K562 (cell line): ENCODE measurements around the gene XIRP1. TPM values are rescaled to one million over a fixed set of nuclear protein-coding genes. Genes with fewer than 3 reads are reported as not detected.

Experiments used
- ASH1L ChIP-seq: fragments of 450-650 bp; IDR thresholded peaks from 2 replicates; pipeline ENCODE4 v1.6.1; 2018; ENCODE audit warnings: borderline replicate concordance, mild to moderate bottlenecking, low read depth; ENCODE audit not compliant: partially characterized antibody
- CBX3 ChIP-seq, 2 experiments: IDR thresholded peaks; 1 replicate in 1 of 2; 2 replicates in 1 of 2; pipeline ENCODE4 v1.6.1; 2012; ENCODE audit warnings: inconsistent platforms in 2 of 2, low read length in 2 of 2, borderline replicate concordance in 1 of 2, control low read depth in 1 of 2
- CREB1 ChIP-seq, 2 experiments: sonication (generic) in 1 of 2; formaldehyde crosslinking in 1 of 2; IDR thresholded peaks; 2 replicates each; pipeline versions ENCODE4 v1.6.1 to v1.8.0; 2012 to 2022; ENCODE audit warnings: inconsistent platforms in 1 of 2, mild to moderate bottlenecking in 1 of 2, missing genetic modification reagents in 1 of 2, moderate library complexity in 1 of 2
- HNRNPLL ChIP-seq: fragments of 200-400 bp; formaldehyde crosslinking; IDR thresholded peaks from 2 replicates; pipeline ENCODE4 v1.6.1; 2017; ENCODE audit warnings: low read length, low read depth, mild to moderate bottlenecking; ENCODE audit not compliant: poor library complexity, severe bottlenecking
- IFI16 ChIP-seq: fragments of 250-450 bp; sonication (Bioruptor Pico); IDR thresholded peaks from 2 replicates; pipeline ENCODE4 v2.1.2; 2022; ENCODE audit warnings: mild to moderate bottlenecking, inconsistent platforms
- JUNB ChIP-seq: fragments of 450-650 bp; formaldehyde crosslinking; conservative IDR thresholded peaks from 2 replicates; pipeline ENCODE4 v1.4.0; 2020; ENCODE audit warnings: mild to moderate bottlenecking
- NR1H2 ChIP-seq: sonication (generic); formaldehyde crosslinking; IDR thresholded peaks from 2 replicates; pipeline ENCODE4 v1.4.0; 2020; ENCODE audit warnings: mild to moderate bottlenecking, missing genetic modification reagents
- PBX2 ChIP-seq, 2 experiments: IDR thresholded peaks in 1 of 2; conservative IDR thresholded peaks in 1 of 2; 2 replicates each; pipeline ENCODE4 v1.6.1; 2016; ENCODE audit warnings: low read depth in 2 of 2, mild to moderate bottlenecking in 1 of 2, missing compliant biosample characterization in 1 of 2, missing genetic modification characterization in 1 of 2, moderate library complexity in 1 of 2
- PKNOX1 ChIP-seq: fragments of 450-650 bp; IDR thresholded peaks from 2 replicates; pipeline ENCODE4 v1.6.1; 2016
- TBL1XR1 ChIP-seq, 2 experiments: IDR thresholded peaks; 2 replicates each; pipeline ENCODE4 v1.6.1; 2012; ENCODE audit warnings: improper control_type of control experiment in 2 of 2, low read length in 2 of 2, mild to moderate bottlenecking in 1 of 2
- TRIM24 ChIP-seq, 2 experiments: fragments of 450-650 bp; IDR thresholded peaks; 2 replicates each; pipeline ENCODE4 v1.6.1; 2016
- ZBTB17 ChIP-seq: fragments of 450-650 bp; formaldehyde crosslinking; IDR thresholded peaks from 2 replicates; pipeline ENCODE4 v1.4.0; 2020; ENCODE audit warnings: mild to moderate bottlenecking
- ZFX ChIP-seq: sonication (generic); formaldehyde crosslinking; IDR thresholded peaks from 2 replicates; pipeline ENCODE4 v1.8.0; 2022; ENCODE audit warnings: mild to moderate bottlenecking, missing genetic modification reagents, moderate library complexity
- ZNF263 ChIP-seq: sonication (generic); formaldehyde crosslinking; IDR thresholded peaks from 2 replicates; pipeline ENCODE4 v1.8.0; 2022; ENCODE audit warnings: mild to moderate bottlenecking, missing genetic modification reagents, borderline replicate concordance
- ZNF695 ChIP-seq: fragments of 450-650 bp; formaldehyde crosslinking; IDR thresholded peaks from 2 replicates; pipeline ENCODE4 v1.4.0; 2020; ENCODE audit warnings: mild to moderate bottlenecking, moderate library complexity
- ZNF75A ChIP-seq: fragments of 450-650 bp; formaldehyde crosslinking; IDR thresholded peaks from 2 replicates; pipeline ENCODE4 v1.4.0; 2020; ENCODE audit warnings: mild to moderate bottlenecking
- ZNF764 ChIP-seq: fragments of 250-450 bp; sonication (Bioruptor Pico); IDR thresholded peaks from 2 replicates; pipeline ENCODE4 v1.4.0; 2020; ENCODE audit warnings: low read depth, mild to moderate bottlenecking, moderate library complexity
- ZNF778 ChIP-seq: fragments of 450-650 bp; formaldehyde crosslinking; IDR thresholded peaks from 2 replicates; pipeline ENCODE4 v1.4.0; 2020; ENCODE audit warnings: mild to moderate bottlenecking, moderate library complexity
- ZSCAN32 ChIP-seq: fragments of 450-650 bp; formaldehyde crosslinking; IDR thresholded peaks from 2 replicates; pipeline ENCODE4 v1.4.0; 2020; ENCODE audit warnings: mild to moderate bottlenecking, moderate library complexity
- polyA plus RNA-seq, 8 experiments: library from polyadenylated mRNA; depleted of rRNA in 4 of 8; stranded (reverse) in 5 of 8; unstranded in 3 of 8; fragments of >200 nt; fragmentation: Nextera tagmentation in 2 of 8; fragmentation: Illumina TruSeq in 1 of 8; extraction: Ambion mirVana in 2 of 8; extraction: Trizol in 1 of 8; gene quantifications; 2 replicates each; pipeline versions ENCODE4 v1.2.1 to v1.2.3, GENCODE V29; 2011 to 2014; ENCODE audit warnings: inconsistent platforms in 1 of 8, missing spikeins in 1 of 8
- total RNA-seq, 7 experiments: library from RNA; depleted of rRNA in 6 of 7; stranded (reverse); fragments of >200 nt in 6 of 7; fragmentation: Illumina TruSeq in 2 of 7; extraction: Trizol in 2 of 7; gene quantifications; 2 replicates each; pipeline versions ENCODE4 v1.2.1 to v1.2.3, GENCODE V29; 2011 to 2021; ENCODE audit warnings: low replicate concordance in 1 of 7
- TF ChIP-seq, protein P1 (sequence below): fragments of 250-450 bp; sonication (Bioruptor Pico); IDR thresholded peaks from 2 replicates; pipeline ENCODE4 v1.8.0; 2021; ENCODE audit warnings: borderline replicate concordance, mild to moderate bottlenecking, moderate library complexity; ENCODE audit not compliant: poor library complexity, severe bottlenecking
- TF ChIP-seq, protein P2 (sequence below): fragments of 250-450 bp; sonication (Bioruptor Pico); IDR thresholded peaks from 2 replicates; pipeline ENCODE4 v1.4.0; 2020; ENCODE audit warnings: borderline replicate concordance

Gene XIRP1
- total and polyA plus RNA-seq, 9 of the 15 experiments (the other 6 are each of a cell fraction or from before 2014, with no cell fraction given) = 0.03 to 0.27 (median 0.08) TPM; not detected in 3

DNA sequence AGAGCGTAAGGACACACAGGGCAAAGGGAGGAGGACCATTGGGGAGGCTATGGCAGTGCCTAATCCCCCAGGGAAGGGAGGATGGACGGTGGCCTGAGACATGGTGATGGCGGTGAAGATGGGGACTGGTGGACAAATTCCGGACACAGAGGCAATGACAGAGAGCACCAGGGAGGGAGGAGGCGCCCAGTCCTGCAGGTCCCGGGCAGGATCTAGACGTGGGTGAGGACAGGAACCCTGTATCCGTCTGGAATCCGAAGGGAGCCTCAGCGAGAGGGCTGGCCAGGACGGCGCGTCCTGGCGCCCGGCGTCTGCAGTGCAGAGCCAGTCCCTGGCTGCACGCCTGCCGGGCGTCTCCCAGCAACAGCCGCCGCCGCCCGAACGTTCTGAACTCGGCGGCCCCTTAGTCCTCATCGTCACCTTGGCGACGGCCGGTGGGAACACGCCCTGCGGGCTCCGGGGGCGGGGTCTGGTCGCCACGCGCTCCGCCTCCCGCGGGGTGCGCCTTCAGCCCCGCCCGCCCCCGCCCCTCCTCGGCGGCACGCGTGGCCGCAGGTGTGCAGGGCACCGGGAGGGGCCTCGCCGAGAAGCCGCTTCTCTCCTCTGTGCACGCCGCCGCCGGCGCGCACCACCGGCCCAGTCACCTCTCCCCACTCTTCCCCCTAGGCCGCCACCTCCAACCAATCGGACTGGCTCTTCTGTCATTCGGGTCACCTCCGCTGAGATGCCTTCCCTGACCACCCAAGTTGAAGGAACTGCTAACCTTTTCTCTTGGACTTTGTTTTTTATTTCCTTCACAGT, 11.6 kb downstream of the XIRP1 start (continued):
- TF ChIP-seq CBX3 (IDR thresholded peaks at IDR 0.05; ENCODE audit: borderline replicate concordance in 1 of 2, low read length in 2 of 2) (no peak), PKNOX1 (no peak), IFI16 (CRISPR knock-in tag) (no peak), TRIM24 (IDR thresholded peaks at IDR 0.05) (no peak), ZNF764 (no peak), CREB1 (IDR thresholded peaks at IDR 0.05) (peak; percentile 54; the same call in 1 of the 2 replicates), CREB1 (CRISPR knock-in tag; IDR thresholded peaks at IDR 0.05) (peak; percentile 52; the same call in 1 of the 2 replicates), ZNF75A (no peak), TBL1XR1 (IDR thresholded peaks at IDR 0.05; ENCODE audit: low read length in 2 of 2) (no peak), ZFX (CRISPR knock-in tag) (no peak), ZNF695 (CRISPR knock-in tag) (no peak), HNRNPLL (peak; percentile 20), ZNF778 (CRISPR knock-in tag) (no peak), ZNF263 (CRISPR knock-in tag) (peak; percentile 36; the same call in 1 of the 2 replicates), PBX2 (CRISPR knock-in tag; IDR thresholded peaks at IDR 0.05; ENCODE audit: low read depth) (no peak), PBX2 (tag; conservative IDR thresholded peaks at IDR 0.05; ENCODE audit: low read depth) (no peak), ZBTB17 (CRISPR knock-in tag) (0 out of 2 replicates have a peak, but pooled peaks have one; percentile 40), ASH1L (no peak), JUNB (no peak), NR1H2 (no peak), ZSCAN32 (CRISPR knock-in tag) (no peak)
- TF ChIP-seq, protein P1, sequence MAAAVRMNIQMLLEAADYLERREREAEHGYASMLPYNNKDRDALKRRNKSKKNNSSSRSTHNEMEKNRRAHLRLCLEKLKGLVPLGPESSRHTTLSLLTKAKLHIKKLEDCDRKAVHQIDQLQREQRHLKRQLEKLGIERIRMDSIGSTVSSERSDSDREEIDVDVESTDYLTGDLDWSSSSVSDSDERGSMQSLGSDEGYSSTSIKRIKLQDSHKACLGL (CRISPR knock-in tag) = no peak
- TF ChIP-seq, protein P2, sequence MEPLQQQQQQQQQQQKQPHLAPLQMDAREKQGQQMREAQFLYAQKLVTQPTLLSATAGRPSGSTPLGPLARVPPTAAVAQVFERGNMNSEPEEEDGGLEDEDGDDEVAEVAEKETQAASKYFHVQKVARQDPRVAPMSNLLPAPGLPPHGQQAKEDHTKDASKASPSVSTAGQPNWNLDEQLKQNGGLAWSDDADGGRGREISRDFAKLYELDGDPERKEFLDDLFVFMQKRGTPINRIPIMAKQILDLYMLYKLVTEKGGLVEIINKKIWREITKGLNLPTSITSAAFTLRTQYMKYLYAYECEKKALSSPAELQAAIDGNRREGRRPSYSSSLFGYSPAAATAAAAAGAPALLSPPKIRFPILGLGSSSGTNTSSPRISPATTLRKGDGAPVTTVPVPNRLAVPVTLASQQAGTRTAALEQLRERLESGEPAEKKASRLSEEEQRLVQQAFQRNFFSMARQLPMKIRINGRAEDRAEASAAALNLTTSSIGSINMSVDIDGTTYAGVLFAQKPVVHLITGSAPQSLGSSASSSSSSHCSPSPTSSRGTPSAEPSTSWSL (CRISPR knock-in tag) = peak; percentile 39; the same call in 1 of the 2 replicates
